ENCODE data around the gene FYN. TPM values are rescaled to one million over a fixed set of nuclear protein-coding genes. Genes with fewer than 3 reads are reported as not detected.

FYN gene
- total RNA-seq, 2 donors from 2014 or later = 13.7 to 103 TPM

- no peaks in the 10 kb centered on the region for H3K9me3 ChIP-seq
- no peaks in the 10 kb centered on the region for H3K36me3 ChIP-seq
- H3K4me1 ChIP-seq (replicated peaks) = no peaks in the 10 kb centered on the region
- DNase-seq (ENCODE audit: low spot score) = no peak
- H3K4me3 ChIP-seq = no peak overlapping the region
- TF ChIP-seq POLR2AphosphoS5 (IDR thresholded peaks at IDR 0.05) (no peak), POLR2A (IDR thresholded peaks at IDR 0.05) (no peak)
- TF ChIP-seq, protein P1, sequence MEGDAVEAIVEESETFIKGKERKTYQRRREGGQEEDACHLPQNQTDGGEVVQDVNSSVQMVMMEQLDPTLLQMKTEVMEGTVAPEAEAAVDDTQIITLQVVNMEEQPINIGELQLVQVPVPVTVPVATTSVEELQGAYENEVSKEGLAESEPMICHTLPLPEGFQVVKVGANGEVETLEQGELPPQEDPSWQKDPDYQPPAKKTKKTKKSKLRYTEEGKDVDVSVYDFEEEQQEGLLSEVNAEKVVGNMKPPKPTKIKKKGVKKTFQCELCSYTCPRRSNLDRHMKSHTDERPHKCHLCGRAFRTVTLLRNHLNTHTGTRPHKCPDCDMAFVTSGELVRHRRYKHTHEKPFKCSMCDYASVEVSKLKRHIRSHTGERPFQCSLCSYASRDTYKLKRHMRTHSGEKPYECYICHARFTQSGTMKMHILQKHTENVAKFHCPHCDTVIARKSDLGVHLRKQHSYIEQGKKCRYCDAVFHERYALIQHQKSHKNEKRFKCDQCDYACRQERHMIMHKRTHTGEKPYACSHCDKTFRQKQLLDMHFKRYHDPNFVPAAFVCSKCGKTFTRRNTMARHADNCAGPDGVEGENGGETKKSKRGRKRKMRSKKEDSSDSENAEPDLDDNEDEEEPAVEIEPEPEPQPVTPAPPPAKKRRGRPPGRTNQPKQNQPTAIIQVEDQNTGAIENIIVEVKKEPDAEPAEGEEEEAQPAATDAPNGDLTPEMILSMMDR (IDR thresholded peaks at IDR 0.05) = no peak
- H3K27me3 ChIP-seq (replicated peaks; ENCODE audit: insufficient read depth) = no peaks in the 10 kb centered on the region
- intact Hi-C loops (cut with DNase I) = no loop called here
- no peak overlapping the region for H3K27ac ChIP-seq
Measured at GRCh38 chr6:111752476-111752875, 120.8 kb downstream of the FYN start.

GRCh38 chr6:111750753-111751673, 122.2 kb downstream of the FYN start:
- H3K36me3 ChIP-seq = no peaks in the 10 kb centered on the region
- no peak overlapping the region for H3K4me3 ChIP-seq
- TF ChIP-seq POLR2AphosphoS5 (IDR thresholded peaks at IDR 0.05) = peak; percentile 28
- no peak for TF ChIP-seq POLR2A (IDR thresholded peaks at IDR 0.05)
- H3K27ac ChIP-seq = peak overlapping the region; percentile 8 to 10
- H3K4me1 ChIP-seq (replicated peaks) = no peaks in the 10 kb centered on the region
- no peaks in the 10 kb centered on the region for H3K27me3 ChIP-seq (replicated peaks; ENCODE audit: insufficient read depth)
- no peaks in the 10 kb centered on the region for H3K9me3 ChIP-seq
- DNase-seq (ENCODE audit: low spot score) = no peak
- intact Hi-C loops (cut with DNase I) = no loop called here
- WGBS = 85% methylated on average over 6 of the region's 6 CpGs

GRCh38 chr6:111750153-111750552, 123.1 kb downstream of the FYN start:
- intact Hi-C loops (cut with DNase I) = no loop called here
- H3K9me3 ChIP-seq = no peaks in the 10 kb centered on the region
- 96% methylated on average over 7 of the region's 7 CpGs for WGBS

DNA sequence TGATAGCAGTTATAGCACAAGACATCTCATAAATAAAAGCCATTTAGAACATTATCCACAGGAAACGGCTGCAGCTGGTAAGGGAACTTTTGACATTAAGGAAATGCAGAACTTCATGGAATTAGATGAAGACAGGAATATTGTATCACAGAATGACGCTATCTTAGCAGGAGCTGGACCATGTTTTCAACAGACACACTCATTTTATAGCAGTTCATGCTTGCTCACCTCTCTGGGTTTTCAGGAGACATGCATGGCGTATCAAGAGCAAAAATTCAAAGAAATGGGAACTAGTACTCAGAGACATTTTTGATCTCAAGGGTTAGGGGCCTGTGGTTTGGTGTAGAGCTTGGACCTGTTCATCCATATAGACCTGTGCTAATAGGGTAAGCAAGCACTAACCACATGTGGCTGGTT, 125.0 kb downstream of the FYN start:
- no peak overlapping the region for H3K4me3 ChIP-seq
- no peak overlapping the region for H3K27ac ChIP-seq

More at GRCh38 chr6:111750153-111750552, 123.1 kb downstream of the FYN start:
- no peak for TF ChIP-seq POLR2AphosphoS5 (IDR thresholded peaks at IDR 0.05)
- TF ChIP-seq, protein P1 (IDR thresholded peaks at IDR 0.05) = no peak
- no peak for TF ChIP-seq POLR2A (IDR thresholded peaks at IDR 0.05)
- no peak for DNase-seq (ENCODE audit: low spot score)
- H3K27me3 ChIP-seq (replicated peaks; ENCODE audit: insufficient read depth) = no peaks in the 10 kb centered on the region
- peak overlapping the region in 1 of 2 donors; percentile 8 for H3K27ac ChIP-seq
- no peaks in the 10 kb centered on the region for H3K4me1 ChIP-seq (replicated peaks)
- H3K4me3 ChIP-seq = no peak overlapping the region
- no peaks in the 10 kb centered on the region for H3K36me3 ChIP-seq

GRCh38 chr6:111747829-111748228, 125.4 kb downstream of the FYN start:
- no peak for DNase-seq (ENCODE audit: low spot score)
- no peaks in the 10 kb centered on the region for H3K27me3 ChIP-seq (replicated peaks; ENCODE audit: insufficient read depth)
- intact Hi-C loops (cut with DNase I) = no loop called here
- no peak overlapping the region for H3K27ac ChIP-seq
- no peaks in the 10 kb centered on the region for H3K9me3 ChIP-seq
- H3K36me3 ChIP-seq = no peaks in the 10 kb centered on the region
- 77% methylated on average over 5 of the region's 5 CpGs for WGBS
- no peak overlapping the region for H3K4me3 ChIP-seq
- TF ChIP-seq POLR2A (IDR thresholded peaks at IDR 0.05) (no peak), POLR2AphosphoS5 (IDR thresholded peaks at IDR 0.05) (no peak)
- TF ChIP-seq, protein P1 (IDR thresholded peaks at IDR 0.05) = no peak
- H3K4me1 ChIP-seq (replicated peaks) = no peaks in the 10 kb centered on the region

More for the DNA sequence above, 125.0 kb downstream of the FYN start:
- Histone ChIP-seq H3K4me1 (replicated peaks) (no peaks in the 10 kb centered on the region), H3K27me3 (replicated peaks; ENCODE audit: insufficient read depth) (no peaks in the 10 kb centered on the region), H3K9me3 (no peaks in the 10 kb centered on the region), H3K36me3 (no peaks in the 10 kb centered on the region)
- WGBS = 85% methylated on average over 3 of the region's 3 CpGs
- intact Hi-C loops (cut with DNase I) = no loop called here
- no peak for DNase-seq (ENCODE audit: low spot score)
- TF ChIP-seq, protein P1 (IDR thresholded peaks at IDR 0.05) = no peak
- TF ChIP-seq POLR2A (IDR thresholded peaks at IDR 0.05) = no peak
- TF ChIP-seq POLR2AphosphoS5 (IDR thresholded peaks at IDR 0.05) = no peak
